ENCODE data around the gene WNT1. TPM values are rescaled to one million over a fixed set of nuclear protein-coding genes. Genes with fewer than 3 reads are reported as not detected.
A peak's percentile ranks its signal among the peaks of the same experiment; 100 is the strongest.

Gene WNT1
- total RNA-seq, 2 donors from 2014 or later, result not detected

DNA sequence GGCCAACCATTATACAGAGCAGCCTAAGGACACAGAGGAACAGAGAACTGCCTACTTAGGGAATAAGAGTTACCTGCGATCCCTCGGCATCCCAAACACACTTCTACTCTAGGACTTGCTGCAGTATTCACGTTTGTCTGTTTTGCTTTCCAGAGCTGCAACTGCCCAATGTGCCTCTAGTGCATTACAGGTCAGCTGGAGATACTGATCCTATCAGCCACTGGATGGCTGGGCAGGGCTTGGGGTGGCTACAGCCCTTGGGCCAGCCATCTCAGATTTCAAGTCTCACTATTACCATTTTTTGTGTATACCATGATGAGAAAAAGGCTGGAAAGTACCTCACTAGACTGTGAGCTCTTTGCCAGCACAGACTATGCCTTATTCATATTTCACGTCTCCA lies 25.4 kb upstream of the WNT1 start:
- Mint-ChIP-seq H3K36me3 (peaks cover 5% of the 10 kb centered on the region), H3K4me3 (no peak overlapping the region), H3K27ac (no peak overlapping the region), H3K27me3 (no peaks in the 10 kb centered on the region), H3K9me3 (no peaks in the 10 kb centered on the region), H3K4me1 (ENCODE audit: low read depth in 2 of 2) (peaks cover 50 to 52% of the 10 kb centered on the region in 2 donors)
- DNase-seq (ENCODE audit: low spot score) (no peak), ATAC-seq (no peak)

DNA sequence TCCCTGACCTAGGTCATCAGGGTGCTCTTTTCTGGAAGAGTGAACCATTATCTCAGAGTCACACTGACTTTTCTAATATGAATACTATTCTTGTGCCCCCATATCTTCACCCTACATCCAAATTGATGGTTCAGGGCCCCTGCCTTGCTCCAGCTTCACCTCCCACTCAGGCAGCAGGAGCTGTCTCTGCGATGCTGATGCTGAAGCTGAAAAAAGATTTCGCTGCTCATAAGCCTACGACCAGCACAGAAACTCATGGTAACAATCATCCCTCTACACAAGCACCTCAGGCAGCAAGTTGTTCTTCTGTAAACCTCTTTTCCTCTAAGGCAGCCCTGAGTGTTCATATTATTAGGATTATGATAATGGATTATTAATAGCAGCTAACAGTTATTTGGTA lies 24.1 kb upstream of the WNT1 start:
- peaks cover 48 to 50% of the 10 kb centered on the region in 2 donors for H3K4me1 Mint-ChIP-seq (ENCODE audit: low read depth in 2 of 2)
- no peaks in the 10 kb centered on the region for H3K36me3 Mint-ChIP-seq
- H3K27ac Mint-ChIP-seq, result no peak overlapping the region
- no peak overlapping the region for H3K4me3 Mint-ChIP-seq
- H3K9me3 Mint-ChIP-seq, result no peaks in the 10 kb centered on the region
- ATAC-seq, result no peak
- H3K27me3 Mint-ChIP-seq, result no peaks in the 10 kb centered on the region
- no peak for DNase-seq (ENCODE audit: low spot score)

DNA sequence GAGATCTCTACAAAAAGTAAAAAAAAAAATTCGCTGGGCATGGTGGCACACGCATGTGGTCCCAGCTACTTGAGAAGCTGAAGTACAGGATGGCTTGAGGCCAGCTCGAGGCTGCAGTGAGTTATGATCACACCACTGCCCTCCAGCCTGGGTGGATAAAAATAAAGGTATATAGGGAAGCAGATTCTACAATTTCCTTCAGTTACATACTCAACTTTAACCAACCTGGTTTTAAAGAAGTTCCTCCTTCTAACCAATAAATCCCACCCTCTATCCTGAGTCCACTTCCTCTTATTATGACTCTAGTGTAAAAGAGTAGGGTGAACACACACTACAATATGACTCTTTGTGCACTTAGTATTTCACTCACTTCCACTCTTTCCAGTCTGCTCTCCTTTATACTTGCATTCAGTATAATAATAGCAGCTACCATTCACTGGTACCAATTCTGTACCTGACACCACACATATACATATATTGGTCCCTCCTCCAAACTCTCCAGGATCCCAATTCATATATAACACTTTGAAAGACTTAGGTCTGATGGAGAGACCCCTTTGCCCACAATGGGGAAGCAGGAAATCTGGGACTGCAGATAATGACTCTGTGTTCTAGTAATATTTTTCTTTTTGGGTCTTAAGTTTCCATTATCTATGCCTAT lies 23.2 kb upstream of the WNT1 start:
- Mint-ChIP-seq H3K36me3 (no peaks in the 10 kb centered on the region), H3K27ac (peak overlapping the region; percentile 83 to 89), H3K9me3 (no peaks in the 10 kb centered on the region), H3K27me3 (no peaks in the 10 kb centered on the region), H3K4me3 (peak overlapping the region; percentile 97), H3K4me1 (ENCODE audit: low read depth in 2 of 2) (peaks cover 48% of the 10 kb centered on the region in 2 donors)
- DNase-seq (ENCODE audit: low spot score), result no peak
- no peak for ATAC-seq

DNA sequence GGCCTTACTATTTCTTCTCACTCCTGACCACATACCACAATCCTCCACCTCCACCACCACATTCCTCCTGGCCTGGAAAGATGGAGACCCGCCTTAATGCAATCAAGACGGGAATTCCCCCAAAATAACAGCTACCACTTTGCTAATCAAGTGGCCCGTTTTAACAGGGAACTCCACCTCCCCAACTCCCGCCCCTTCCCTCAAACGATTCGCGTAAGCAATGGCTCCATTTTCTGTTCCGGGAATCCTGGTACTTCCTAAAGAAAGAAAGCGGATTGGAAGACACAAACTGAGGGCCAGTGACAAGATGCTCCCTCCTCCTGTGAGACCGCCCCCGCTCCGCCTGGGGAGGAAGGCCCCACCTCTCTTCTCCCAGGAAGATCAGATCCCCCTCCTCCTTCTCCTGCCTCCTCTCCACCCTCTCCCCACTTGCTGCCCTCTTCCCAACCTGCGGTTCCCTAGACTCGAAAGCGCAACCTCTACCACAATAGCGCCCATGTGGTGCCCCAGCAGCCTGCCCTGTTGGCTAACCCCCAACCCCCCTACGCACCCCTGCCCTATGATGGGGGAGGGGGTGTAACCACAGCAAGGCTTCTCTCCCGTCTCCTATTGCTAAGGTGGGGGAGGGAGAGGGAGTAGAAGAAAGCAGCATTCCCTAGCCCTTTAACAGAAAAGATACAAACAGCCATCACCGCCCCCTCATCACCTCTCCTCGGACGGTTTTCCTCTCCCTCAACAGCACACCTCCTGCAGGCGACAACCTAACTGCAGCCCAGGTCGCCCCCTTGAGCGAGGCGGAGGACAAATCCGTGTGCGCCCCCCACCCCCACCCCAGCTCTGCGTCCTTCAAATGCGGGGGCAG lies 21.6 kb upstream of the WNT1 start:
- Mint-ChIP-seq H3K4me1 (ENCODE audit: low read depth in 2 of 2) (peaks cover 48% of the 10 kb centered on the region in 2 donors), H3K36me3 (no peaks in the 10 kb centered on the region), H3K4me3 (peak overlapping the region; percentile 97), H3K27ac (peak overlapping the region; percentile 83 to 89), H3K27me3 (peaks cover 0 to 4% of the 10 kb centered on the region in 2 donors), H3K9me3 (no peaks in the 10 kb centered on the region)
- DNase-seq (ENCODE audit: low spot score), result peak; percentile 61
- peak; percentile 4 to 32 for ATAC-seq

DNA sequence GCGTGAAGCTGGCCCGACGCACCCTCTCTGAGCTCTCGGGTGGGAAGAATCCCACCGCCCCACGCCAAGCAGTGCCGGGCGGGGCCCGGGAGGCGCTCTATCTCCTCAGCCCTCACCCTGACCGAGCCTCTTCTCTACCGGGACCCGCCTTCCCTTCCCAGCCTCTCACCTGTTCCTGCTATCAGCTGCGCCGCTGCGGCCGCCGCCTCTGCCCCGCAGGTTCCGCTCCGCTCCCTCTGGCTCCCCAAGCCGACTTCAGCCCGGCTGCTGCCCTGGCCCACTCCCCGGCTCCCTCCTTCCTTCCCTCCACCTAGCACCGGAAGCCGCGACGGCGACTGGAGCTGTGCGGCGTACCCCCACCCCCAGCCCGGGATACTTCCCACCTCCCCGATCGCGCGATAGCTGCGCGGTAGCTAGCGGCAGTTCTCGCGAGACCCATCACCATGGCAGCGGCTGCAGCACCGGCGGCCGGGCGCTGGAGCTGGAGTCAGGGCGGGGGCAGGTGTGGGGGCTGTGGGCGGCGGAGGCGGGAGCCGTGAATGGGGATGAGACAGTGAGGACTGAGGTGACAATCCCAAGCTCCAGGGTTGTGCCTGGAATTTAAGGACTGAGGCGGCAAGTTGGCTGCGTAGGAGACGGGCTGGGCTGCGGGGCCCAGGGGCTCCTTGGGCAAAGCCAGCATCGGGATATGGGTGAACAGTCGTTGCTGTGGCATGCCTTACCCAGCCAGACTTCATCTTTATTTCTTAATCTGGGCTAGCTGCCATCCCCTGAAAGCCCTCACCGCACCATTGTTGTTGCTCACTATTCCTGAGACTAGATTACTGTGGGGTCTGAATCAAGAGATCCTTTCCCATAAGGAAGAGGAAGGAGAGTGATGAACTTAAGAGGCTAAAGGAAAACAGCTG lies 20.7 kb upstream of the WNT1 start, which contains the start of gene ARF3:
TSS of gene ARF3 (minus strand) at position 347 of the 908 bp plus-strand sequence. CDS start 16,392 bp downstream, outside the sequence.
- Mint-ChIP-seq H3K9me3 (no peaks in the 10 kb centered on the region), H3K4me1 (ENCODE audit: low read depth in 2 of 2) (peaks cover 43 to 46% of the 10 kb centered on the region in 2 donors), H3K36me3 (no peaks in the 10 kb centered on the region), H3K4me3 (peak within 1 kb of the TSS; percentile 97), H3K27me3 (peaks cover 0 to 4% of the 10 kb centered on the region in 2 donors), H3K27ac (peak within 1 kb of the TSS; percentile 83 to 89)
- peak; percentile 95 for DNase-seq (ENCODE audit: low spot score)
- peak; percentile 97 to 99 for ATAC-seq

DNA sequence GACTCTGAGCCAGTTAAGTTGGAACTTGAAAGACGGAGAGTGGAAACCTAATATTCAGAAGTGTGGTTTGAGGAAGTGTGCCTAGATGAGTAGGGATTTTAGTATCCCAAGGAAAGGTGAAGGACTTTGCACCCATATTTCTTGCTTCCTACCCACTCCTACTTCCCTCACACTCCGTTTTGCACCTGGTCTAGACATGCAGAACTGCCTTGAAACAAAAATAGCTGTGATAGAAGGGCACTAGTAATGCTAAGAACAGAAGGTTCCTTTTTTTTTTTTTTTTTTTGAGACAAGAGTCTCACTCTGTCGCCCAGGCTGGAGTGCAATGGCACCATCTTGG lies 20.1 kb upstream of the WNT1 start:
- Mint-ChIP-seq H3K27me3 (peaks cover 0 to 4% of the 10 kb centered on the region in 2 donors), H3K36me3 (no peaks in the 10 kb centered on the region), H3K27ac (peak overlapping the region in 1 of 2 donors; percentile 83), H3K9me3 (no peaks in the 10 kb centered on the region), H3K4me1 (ENCODE audit: low read depth in 2 of 2) (peaks cover 38 to 40% of the 10 kb centered on the region in 2 donors), H3K4me3 (peak overlapping the region; percentile 97)
- ATAC-seq (no peak), DNase-seq (ENCODE audit: low spot score) (no peak)

DNA sequence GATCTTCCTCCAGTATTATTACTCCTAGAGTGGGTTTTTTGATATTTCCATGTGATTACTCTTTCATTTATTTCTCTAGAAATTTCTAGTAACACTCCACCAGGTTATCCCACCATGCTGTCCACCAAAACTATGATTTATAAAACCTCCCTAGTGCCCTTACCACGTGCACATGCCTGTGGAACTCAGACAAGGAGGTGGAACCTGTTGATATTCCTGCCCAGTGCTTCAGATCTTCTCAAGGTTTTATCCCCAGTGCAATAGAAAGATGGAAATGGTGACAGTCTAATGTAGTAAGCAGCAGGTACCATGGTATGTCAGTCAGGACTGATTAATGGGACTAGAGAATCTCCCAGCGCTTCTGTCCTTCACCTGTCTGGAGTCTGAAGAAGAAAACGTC lies 17.3 kb upstream of the WNT1 start:
- H3K36me3 Mint-ChIP-seq, result no peaks in the 10 kb centered on the region
- DNase-seq (ENCODE audit: low spot score) (no peak), ATAC-seq (no peak)
- H3K9me3 Mint-ChIP-seq, result no peaks in the 10 kb centered on the region
- no peak overlapping the region for H3K4me3 Mint-ChIP-seq
- peaks cover 21% of the 10 kb centered on the region in 2 donors for H3K4me1 Mint-ChIP-seq (ENCODE audit: low read depth in 2 of 2)
- no peak overlapping the region for H3K27ac Mint-ChIP-seq
- peaks cover 0 to 4% of the 10 kb centered on the region in 2 donors for H3K27me3 Mint-ChIP-seq

DNA sequence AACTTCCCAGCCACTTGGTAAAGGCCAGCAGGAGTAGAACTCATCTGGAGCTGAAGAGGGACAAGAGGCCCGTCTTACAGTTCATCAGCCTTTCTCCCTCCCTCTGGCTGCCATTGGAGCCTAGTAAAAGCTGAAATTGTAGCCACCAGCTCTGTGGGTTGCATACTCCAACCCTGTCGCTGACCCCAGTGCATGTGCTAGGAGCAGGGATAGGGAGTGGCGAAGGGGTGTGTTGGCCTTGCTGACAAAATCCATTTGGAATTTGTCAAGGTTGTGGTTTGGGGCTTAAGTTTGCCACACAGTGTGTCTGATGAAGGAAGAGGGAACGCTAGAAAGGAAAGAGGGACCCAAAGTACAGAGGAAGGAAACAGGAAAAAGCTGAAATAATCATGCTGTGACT lies 16.8 kb upstream of the WNT1 start:
- H3K27me3 Mint-ChIP-seq, result peaks cover 0 to 4% of the 10 kb centered on the region in 2 donors
- ATAC-seq (no peak), DNase-seq (ENCODE audit: low spot score) (no peak)
- no peaks in the 10 kb centered on the region for H3K9me3 Mint-ChIP-seq
- H3K36me3 Mint-ChIP-seq, result no peaks in the 10 kb centered on the region
- peaks cover 16% of the 10 kb centered on the region in 2 donors for H3K4me1 Mint-ChIP-seq (ENCODE audit: low read depth in 2 of 2)
- no peak overlapping the region for H3K4me3 Mint-ChIP-seq
- no peak overlapping the region for H3K27ac Mint-ChIP-seq

DNA sequence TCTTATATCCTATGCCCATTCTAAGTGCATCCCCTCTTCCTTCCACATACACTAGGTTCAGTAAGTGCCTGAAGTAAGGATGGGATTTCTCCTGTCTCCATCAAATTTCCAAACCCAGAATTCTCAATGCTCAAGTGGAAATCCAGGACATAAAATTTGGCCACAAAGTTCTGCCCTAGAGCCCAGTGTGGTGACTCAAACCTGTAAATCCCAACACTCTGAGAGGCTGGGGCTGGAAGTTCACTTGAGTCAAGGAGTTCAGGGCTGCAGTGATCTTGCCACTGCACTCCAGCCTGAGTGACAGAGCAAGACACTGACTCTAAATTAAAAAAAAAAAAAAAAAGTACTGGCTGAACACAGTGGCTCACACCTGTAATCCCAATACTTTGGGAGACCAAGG lies 16.3 kb upstream of the WNT1 start:
- H3K27me3 Mint-ChIP-seq, result peaks cover 0 to 4% of the 10 kb centered on the region in 2 donors
- no peaks in the 10 kb centered on the region for H3K36me3 Mint-ChIP-seq
- ATAC-seq, result no peak

DNA sequence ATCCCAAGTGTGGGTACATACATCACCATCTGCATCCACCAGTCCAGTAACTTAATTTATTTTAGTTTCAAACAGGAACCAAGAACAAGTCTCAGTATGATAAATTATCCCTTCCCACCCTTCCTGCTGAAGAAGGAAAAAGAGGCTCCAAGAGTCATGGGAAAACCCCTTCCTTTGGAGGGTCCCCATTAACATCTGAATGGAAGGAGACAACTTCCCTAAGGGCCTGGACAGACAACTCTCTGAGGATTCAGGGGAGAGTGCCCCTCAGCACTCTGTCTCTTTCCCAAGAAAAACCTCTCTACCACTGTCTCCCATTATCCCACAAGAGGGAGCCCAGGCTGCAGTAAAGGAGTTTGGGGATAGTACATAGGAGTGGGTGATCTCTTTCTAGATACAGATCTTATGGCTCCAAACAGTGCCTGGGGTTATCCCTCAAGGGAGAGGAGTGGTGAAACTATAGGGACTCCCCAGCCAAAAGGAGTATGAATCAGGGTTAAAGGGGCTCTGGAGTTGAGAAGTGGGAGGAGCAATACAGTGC lies 12.8 kb upstream of the WNT1 start:
- H3K27ac Mint-ChIP-seq, result no peak overlapping the region
- no peak overlapping the region for H3K4me3 Mint-ChIP-seq
- H3K27me3 Mint-ChIP-seq, result peaks cover 0 to 5% of the 10 kb centered on the region in 2 donors
- no peaks in the 10 kb centered on the region for H3K9me3 Mint-ChIP-seq
- H3K4me1 Mint-ChIP-seq (ENCODE audit: low read depth in 2 of 2), result peaks cover 0 to 3% of the 10 kb centered on the region in 2 donors
- no peak for DNase-seq (ENCODE audit: low spot score)
- H3K36me3 Mint-ChIP-seq, result no peaks in the 10 kb centered on the region
- ATAC-seq, result no peak

More for the DNA sequence above, 16.3 kb upstream of the WNT1 start:
- Mint-ChIP-seq H3K4me1 (ENCODE audit: low read depth in 2 of 2) (peaks cover 11 to 12% of the 10 kb centered on the region in 2 donors), H3K9me3 (no peaks in the 10 kb centered on the region), H3K4me3 (no peak overlapping the region), H3K27ac (no peak overlapping the region)
- DNase-seq (ENCODE audit: low spot score), result no peak

DNA sequence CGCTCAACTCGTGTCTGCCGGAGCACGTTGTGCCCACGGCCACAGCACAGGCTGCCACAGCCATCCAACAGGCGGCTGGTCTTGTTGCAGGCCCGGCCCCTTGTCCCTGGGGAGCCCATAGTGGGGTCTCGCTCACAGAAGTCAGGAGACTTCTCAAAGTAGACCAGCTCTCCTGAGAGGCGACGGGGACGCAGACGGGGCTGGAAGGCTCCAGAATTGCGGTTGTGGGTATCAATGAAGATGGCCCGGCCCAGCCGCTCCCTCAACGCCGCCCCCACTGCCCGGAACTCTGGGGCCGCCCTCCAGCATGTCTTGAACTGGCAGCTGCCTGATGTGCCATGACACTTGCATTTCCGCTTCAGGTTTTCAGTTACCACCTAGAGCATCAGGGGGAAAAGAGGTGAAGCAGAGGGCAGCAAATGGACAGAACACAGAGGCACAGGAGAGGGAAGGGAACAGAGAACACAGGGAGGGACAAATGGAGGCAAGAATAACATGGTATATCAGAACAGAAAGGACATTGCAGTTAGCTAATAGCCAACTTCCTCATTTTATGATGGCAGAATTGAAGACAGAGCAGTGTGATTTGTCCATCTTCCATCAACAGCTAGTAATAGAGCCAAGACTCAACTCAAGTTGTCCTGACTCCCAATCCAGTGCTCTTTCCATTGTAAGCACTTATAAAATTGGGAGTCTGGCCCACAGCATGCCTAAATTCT lies 11.8 kb upstream of the WNT1 start:
- no peaks in the 10 kb centered on the region for H3K36me3 Mint-ChIP-seq
- no peak for ATAC-seq

DNA sequence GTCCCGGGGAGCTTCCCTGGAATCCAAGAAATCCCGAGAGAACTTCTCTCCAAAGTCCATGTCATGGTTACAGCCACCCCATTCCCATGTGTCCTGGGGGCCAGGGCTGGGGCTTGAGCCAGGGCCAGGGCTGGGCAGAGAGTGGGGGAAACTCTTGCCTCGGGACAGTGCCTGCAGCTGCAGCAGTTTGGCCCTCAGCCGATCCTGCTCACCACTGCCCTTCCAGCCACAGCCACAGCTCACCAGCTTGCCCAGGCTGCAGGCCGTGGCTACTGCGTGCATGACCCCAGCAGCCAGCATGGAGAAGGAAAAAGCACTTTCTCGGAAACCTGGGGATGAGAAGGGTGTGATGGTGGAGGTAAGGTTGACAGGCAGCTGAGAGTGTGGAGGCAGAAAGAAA lies 10.1 kb upstream of the WNT1 start:
- peaks cover 17 to 18% of the 10 kb centered on the region in 2 donors for H3K27me3 Mint-ChIP-seq
- ATAC-seq (no peak), DNase-seq (ENCODE audit: low spot score) (no peak)
- no peak overlapping the region for H3K4me3 Mint-ChIP-seq
- no peak overlapping the region for H3K27ac Mint-ChIP-seq
- peaks cover 25 to 26% of the 10 kb centered on the region in 2 donors for H3K4me1 Mint-ChIP-seq (ENCODE audit: low read depth in 2 of 2)
- no peaks in the 10 kb centered on the region for H3K9me3 Mint-ChIP-seq
- no peaks in the 10 kb centered on the region for H3K36me3 Mint-ChIP-seq

More for the DNA sequence above, 11.8 kb upstream of the WNT1 start:
- H3K27ac Mint-ChIP-seq, result no peak overlapping the region
- peaks cover 9 to 12% of the 10 kb centered on the region in 2 donors for H3K4me1 Mint-ChIP-seq (ENCODE audit: low read depth in 2 of 2)
- no peak overlapping the region for H3K4me3 Mint-ChIP-seq
- H3K9me3 Mint-ChIP-seq, result no peaks in the 10 kb centered on the region
- no peak for DNase-seq (ENCODE audit: low spot score)
- peaks cover 9 to 10% of the 10 kb centered on the region in 2 donors for H3K27me3 Mint-ChIP-seq

DNA sequence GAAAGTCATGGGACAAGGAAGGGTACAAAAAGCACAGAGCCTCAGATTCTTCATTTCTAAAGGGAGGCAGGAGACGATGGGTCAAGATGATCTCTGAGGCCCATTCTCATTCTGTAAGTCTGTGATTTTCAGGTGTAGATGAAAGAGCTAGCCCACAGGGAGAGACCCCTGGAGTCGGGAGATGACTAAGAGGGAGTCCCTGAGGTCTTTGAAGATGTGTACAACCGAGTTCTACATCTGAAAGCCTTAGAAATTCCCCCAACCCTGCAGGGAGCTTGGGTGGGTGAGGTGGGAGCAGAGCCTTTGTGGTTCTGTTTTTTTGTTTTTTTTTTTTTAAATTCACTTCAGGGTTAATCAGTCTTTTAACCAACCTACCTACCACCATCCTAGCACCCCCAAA lies 9.7 kb upstream of the WNT1 start:
- H3K4me1 Mint-ChIP-seq (ENCODE audit: low read depth in 2 of 2), result peaks cover 25 to 27% of the 10 kb centered on the region in 2 donors
- no peaks in the 10 kb centered on the region for H3K36me3 Mint-ChIP-seq
- ATAC-seq (no peak), DNase-seq (ENCODE audit: low spot score) (no peak)
- H3K9me3 Mint-ChIP-seq, result no peaks in the 10 kb centered on the region
- H3K27me3 Mint-ChIP-seq, result peaks cover 17 to 20% of the 10 kb centered on the region in 2 donors
- no peak overlapping the region for H3K27ac Mint-ChIP-seq
- H3K4me3 Mint-ChIP-seq, result no peak overlapping the region
